Suprapubic skin (tissue), 3 donors: ENCODE results near the gene COA5.

Experiments
- CTCF ChIP-seq, 2 donors: fragments of 200-600 bp in 1 of 2; fragments of 450-650 bp in 1 of 2; sonication (generic) in 1 of 2; IDR thresholded peaks; one replicate each; pipeline ENCODE4 v1.5.1; 2016 to 2019; ENCODE audit warnings: antibody characterized with exemption in 2 of 2, mild to moderate bottlenecking in 1 of 2, moderate library complexity in 1 of 2
- EP300 ChIP-seq: sonication (generic); formaldehyde crosslinking; IDR thresholded peaks from one replicate; pipeline ENCODE4 v1.6.1; 2017; ENCODE audit warnings: antibody characterized with exemption

GRCh38 chr2:98565941-98566340, 42.4 kb downstream of the COA5 start:
- TF ChIP-seq CTCF (IDR thresholded peaks at IDR 0.05) (no peak), EP300 (no peak)
